Naive B cell (primary cell): ENCODE results near the gene AASDHPPT. TPM values are rescaled to one million over a fixed set of nuclear protein-coding genes. Genes with fewer than 3 reads are reported as not detected.

Experiments used
- ATAC-seq, 2 donors: fragments of 150-1000 bp; cut with Tn5 transposase; 2 replicates each; pipeline ENCODE4 v1.10.0; 2021; ENCODE audit warnings: low read depth in 2 of 2, mild to moderate bottlenecking in 2 of 2, moderate library complexity in 2 of 2
- DNase-seq: peaks from one replicate; pipeline ENCODE4 v3.0.0; 2022
- H3K27ac Mint-ChIP-seq, 6 donors: one replicate each; pipeline ENCODE4 v1.8.0; 2020 to 2022; ENCODE audit warnings: mild to moderate bottlenecking in 6 of 6, mixed read lengths in 6 of 6, moderate library complexity in 5 of 6, inconsistent platforms in 2 of 6
- H3K27me3 Mint-ChIP-seq, 3 donors: one replicate each; pipeline ENCODE4 v1.8.0; 2021 to 2022; ENCODE audit warnings: mixed read lengths in 3 of 3, mild to moderate bottlenecking in 1 of 3
- H3K36me3 Mint-ChIP-seq, 2 donors: one replicate each; pipeline ENCODE4 v1.8.0; 2020 to 2022; ENCODE audit warnings: mixed read lengths in 2 of 2, inconsistent platforms in 1 of 2, mild to moderate bottlenecking in 1 of 2
- H3K4me1 Mint-ChIP-seq, 3 donors: one replicate each; pipeline ENCODE4 v1.8.0; 2020 to 2022; ENCODE audit warnings: mixed read lengths in 3 of 3, inconsistent platforms in 1 of 3, mild to moderate bottlenecking in 1 of 3, moderate library complexity in 1 of 3
- H3K4me3 Mint-ChIP-seq, 8 donors: one replicate each; pipeline ENCODE4 v1.8.0; 2020 to 2022; ENCODE audit warnings: mild to moderate bottlenecking in 8 of 8, mixed read lengths in 8 of 8, moderate library complexity in 8 of 8, inconsistent platforms in 2 of 8
- H3K9me3 Mint-ChIP-seq, 7 donors: one replicate each; pipeline ENCODE4 v1.8.0; 2020 to 2022; ENCODE audit warnings: mixed read lengths in 7 of 7, mild to moderate bottlenecking in 5 of 7, inconsistent platforms in 2 of 7, moderate library complexity in 1 of 7
- polyA plus RNA-seq, 6 donors: library from polyadenylated mRNA; unstranded; fragments of 300-500 nt; fragmentation: Illumina TruSeq; gene quantifications; one replicate each; pipeline ENCODE4 v1.2.3, GENCODE V29; 2021; ENCODE audit warnings: low read depth in 6 of 6

Gene AASDHPPT
- polyA plus RNA-seq, 6 donors from 2014 or later: 20.3 to 55.5 (median 41.7) TPM

DNA sequence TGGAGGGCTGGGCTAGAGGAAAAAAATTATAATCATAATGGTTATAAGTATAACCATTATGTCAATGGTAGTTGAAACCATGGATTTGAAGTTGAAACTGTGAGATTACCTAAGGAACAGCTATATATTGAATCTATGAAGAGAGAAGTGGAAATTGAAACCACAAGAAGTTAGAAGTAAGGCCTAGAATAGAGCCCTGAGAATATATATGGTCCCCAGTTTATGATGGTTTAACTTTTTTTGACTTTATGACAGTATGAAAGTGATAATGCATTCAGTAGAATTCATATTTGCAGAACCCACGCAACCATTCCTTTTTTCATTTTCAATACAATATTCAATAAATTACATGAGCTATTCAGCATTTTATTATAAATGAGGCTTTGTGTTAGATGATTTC, 15.0 kb downstream of the AASDHPPT start:
- H3K27me3 Mint-ChIP-seq: no peaks in the 10 kb centered on the region
- ATAC-seq: no peak
- H3K36me3 Mint-ChIP-seq: peaks cover 28 to 43% of the 10 kb centered on the region in 2 donors
- H3K9me3 Mint-ChIP-seq: no peaks in the 10 kb centered on the region
- DNase-seq: no peak
- peaks cover 5 to 26% (median 11%) of the 10 kb centered on the region in 3 donors for H3K4me1 Mint-ChIP-seq
- H3K4me3 Mint-ChIP-seq: no peak overlapping the region
- peak overlapping the region in 1 of 6 donors; percentile 79 for H3K27ac Mint-ChIP-seq

DNA sequence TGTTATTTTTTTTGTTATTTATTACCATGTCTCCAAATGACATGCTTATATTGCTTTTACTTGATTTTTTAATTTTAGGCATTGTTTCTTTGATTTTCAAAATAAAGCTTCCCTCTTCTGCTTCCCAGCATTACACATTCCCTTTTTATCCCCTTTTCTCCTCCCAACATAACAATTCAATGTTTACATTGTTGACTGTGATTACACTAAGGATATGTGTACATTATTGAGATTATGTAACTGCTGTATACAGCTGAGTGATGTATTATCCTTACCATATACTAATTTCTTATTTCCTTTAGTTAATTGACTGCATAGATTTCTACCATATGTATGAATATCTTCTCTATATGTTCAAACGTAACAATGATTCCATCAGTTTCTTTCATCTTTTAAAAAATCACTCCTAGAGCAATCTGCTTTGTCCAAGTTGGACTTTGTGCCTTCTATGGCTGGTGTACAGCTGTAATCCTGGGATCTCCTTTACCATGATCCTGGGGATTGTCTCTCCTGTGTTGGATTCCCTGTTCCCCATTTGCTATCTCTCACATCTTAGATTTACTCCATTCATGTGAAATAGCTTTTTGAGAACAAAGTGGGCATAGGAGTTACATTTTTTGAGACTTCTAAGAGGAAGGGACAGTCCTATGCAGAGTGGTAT, 21.6 kb downstream of the AASDHPPT start:
- peaks cover 0 to 5% (median 0%) of the 10 kb centered on the region in 7 donors for H3K9me3 Mint-ChIP-seq
- no peak overlapping the region for H3K4me3 Mint-ChIP-seq
- no peak for ATAC-seq
- DNase-seq: no peak
- no peaks in the 10 kb centered on the region for H3K4me1 Mint-ChIP-seq
- no peak overlapping the region for H3K27ac Mint-ChIP-seq
- peaks cover 12 to 33% of the 10 kb centered on the region in 2 donors for H3K36me3 Mint-ChIP-seq
- no peaks in the 10 kb centered on the region for H3K27me3 Mint-ChIP-seq

DNA sequence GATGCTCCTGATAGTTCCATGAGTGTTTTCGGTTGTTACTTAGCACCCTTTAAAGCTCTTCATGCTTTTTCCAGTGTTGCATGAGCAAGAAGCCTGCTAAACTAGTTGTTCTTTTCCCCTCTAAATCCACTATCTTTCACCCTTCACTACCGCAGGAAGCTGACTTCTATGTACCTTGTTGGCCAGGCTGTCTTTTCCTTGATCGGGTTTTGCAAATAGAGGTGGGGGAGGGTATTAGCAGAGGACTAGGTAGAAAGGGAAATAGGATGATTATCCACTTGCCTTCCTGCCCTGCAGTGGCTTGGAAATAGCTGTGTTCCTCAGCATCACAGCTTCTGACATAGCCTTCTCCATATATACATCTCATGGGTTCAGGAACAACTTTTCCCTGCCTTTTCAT, 23.9 kb downstream of the AASDHPPT start:
- Mint-ChIP-seq H3K36me3 (peaks cover 0 to 17% of the 10 kb centered on the region in 2 donors), H3K4me1 (no peaks in the 10 kb centered on the region), H3K4me3 (no peak overlapping the region), H3K27me3 (no peaks in the 10 kb centered on the region), H3K9me3 (peaks cover 0 to 5% (median 0%) of the 10 kb centered on the region in 7 donors), H3K27ac (no peak overlapping the region)
- ATAC-seq: no peak
- no peak for DNase-seq

DNA sequence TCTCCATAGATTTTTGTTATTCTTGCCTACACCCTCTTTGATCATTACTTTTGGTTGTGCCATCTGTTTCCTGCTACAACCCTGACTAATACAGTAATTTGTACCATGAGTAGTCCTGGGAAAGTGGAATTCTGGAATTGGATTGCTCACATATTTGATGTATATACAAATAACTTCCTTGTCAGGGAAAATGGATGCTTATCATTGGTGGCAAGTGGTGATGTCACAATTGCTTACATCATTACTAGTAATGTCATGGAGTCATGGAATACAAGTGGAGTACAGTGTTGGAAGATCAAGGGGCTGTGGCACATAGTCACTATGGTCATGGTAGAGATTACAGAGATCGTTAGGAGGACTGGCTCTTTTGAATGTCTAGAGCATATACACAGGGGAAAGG, 24.4 kb downstream of the AASDHPPT start:
- H3K36me3 Mint-ChIP-seq: peaks cover 0 to 12% of the 10 kb centered on the region in 2 donors
- peak overlapping the region in 1 of 6 donors; percentile 9 for H3K27ac Mint-ChIP-seq
- DNase-seq (no peak), ATAC-seq (no peak)
- H3K4me3 Mint-ChIP-seq: no peak overlapping the region
- H3K4me1 Mint-ChIP-seq: no peaks in the 10 kb centered on the region
- peaks cover 0 to 5% (median 0%) of the 10 kb centered on the region in 7 donors for H3K9me3 Mint-ChIP-seq
- H3K27me3 Mint-ChIP-seq: no peaks in the 10 kb centered on the region

DNA sequence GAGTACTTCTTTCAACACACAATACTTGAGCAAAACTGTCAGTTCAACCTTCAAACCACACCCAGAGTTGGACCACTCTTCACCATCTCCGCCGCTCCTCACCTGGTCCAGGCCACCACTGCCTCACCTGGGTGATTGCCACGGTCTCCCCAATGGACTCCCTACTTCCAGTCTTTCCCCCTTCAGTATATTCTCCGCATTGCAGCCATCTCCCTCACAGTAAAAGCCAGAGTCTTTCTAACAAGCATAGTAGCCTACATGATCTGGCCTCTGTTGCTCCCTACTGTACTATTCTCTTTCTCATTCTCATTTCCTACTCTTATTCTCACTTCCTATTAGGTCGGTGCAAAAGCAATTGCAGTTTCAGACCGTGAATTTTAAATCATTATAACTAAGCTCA, 28.5 kb downstream of the AASDHPPT start:
- ATAC-seq (no peak), DNase-seq (no peak)
- Mint-ChIP-seq H3K4me1 (no peaks in the 10 kb centered on the region), H3K9me3 (peaks cover 0 to 5% (median 0%) of the 10 kb centered on the region in 7 donors), H3K4me3 (no peak overlapping the region), H3K36me3 (no peaks in the 10 kb centered on the region), H3K27ac (no peak overlapping the region), H3K27me3 (peaks cover 0 to 12% (median 11%) of the 10 kb centered on the region in 3 donors)

DNA sequence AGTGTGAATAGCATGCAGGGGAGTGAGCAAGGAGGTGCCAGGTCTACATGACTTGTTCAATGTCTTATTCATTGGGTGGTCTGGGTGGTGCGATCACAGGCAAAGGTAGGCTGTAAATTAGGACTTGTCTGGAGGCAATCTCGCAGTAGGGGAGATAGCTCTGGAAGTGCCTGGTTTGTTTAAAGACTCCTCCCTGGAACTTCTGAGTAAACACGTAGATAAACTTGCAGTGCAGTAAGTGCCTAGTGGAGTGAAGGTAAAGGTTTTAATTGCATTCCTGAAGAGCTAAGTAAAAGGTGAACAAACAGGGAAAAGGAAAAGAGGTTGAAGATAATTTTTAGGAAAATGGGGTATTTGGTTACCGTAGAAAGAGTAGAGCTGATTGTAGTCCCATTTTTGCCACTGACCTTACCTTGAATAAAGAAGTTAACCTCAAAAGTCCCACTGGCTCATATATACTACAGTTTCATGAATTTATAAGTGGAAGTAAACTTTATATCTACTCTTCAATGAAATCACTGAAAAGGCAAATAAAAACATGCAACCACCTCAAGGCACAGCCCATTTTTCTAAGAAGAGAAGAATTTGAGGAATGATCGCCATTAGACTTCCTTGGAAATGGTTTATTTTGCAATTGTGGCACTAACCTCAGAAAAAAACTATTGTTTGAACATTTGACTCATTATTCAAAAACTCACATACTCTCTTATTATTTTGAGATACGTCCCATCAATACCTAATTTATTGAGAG, 44.3 kb downstream of the AASDHPPT start:
- H3K4me1 Mint-ChIP-seq: no peaks in the 10 kb centered on the region
- DNase-seq (no peak), ATAC-seq (no peak)
- peaks cover 0 to 11% (median 7%) of the 10 kb centered on the region in 7 donors for H3K9me3 Mint-ChIP-seq
- H3K4me3 Mint-ChIP-seq: no peak overlapping the region
- no peaks in the 10 kb centered on the region for H3K36me3 Mint-ChIP-seq
- H3K27ac Mint-ChIP-seq: no peak overlapping the region
- H3K27me3 Mint-ChIP-seq: peaks cover 11 to 30% (median 18%) of the 10 kb centered on the region in 3 donors

DNA sequence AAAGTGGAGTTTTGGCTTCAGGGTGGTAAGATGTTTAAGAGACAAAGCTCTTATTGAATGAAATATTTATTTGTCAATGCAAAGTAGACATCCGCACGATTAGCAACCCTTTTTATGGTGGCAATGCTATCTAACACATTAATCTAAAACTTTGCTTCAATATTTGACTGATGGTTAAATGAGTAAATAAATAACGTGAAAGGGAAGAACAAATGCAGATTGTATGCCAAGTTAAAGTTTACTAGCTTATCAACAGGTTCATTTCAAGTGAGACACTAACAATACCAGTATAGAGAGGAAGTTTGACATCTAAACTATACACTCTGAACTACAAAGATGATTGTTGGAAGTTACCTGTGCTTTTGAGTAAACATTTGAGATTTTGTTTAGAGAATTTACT, 50.1 kb downstream of the AASDHPPT start:
- ATAC-seq (no peak), DNase-seq (no peak)
- no peaks in the 10 kb centered on the region for H3K4me1 Mint-ChIP-seq
- H3K27me3 Mint-ChIP-seq: peaks cover 11 to 20% (median 18%) of the 10 kb centered on the region in 3 donors
- no peaks in the 10 kb centered on the region for H3K36me3 Mint-ChIP-seq
- no peak overlapping the region for H3K27ac Mint-ChIP-seq
- peaks cover 0 to 6% (median 0%) of the 10 kb centered on the region in 7 donors for H3K9me3 Mint-ChIP-seq
- H3K4me3 Mint-ChIP-seq: no peak overlapping the region

DNA sequence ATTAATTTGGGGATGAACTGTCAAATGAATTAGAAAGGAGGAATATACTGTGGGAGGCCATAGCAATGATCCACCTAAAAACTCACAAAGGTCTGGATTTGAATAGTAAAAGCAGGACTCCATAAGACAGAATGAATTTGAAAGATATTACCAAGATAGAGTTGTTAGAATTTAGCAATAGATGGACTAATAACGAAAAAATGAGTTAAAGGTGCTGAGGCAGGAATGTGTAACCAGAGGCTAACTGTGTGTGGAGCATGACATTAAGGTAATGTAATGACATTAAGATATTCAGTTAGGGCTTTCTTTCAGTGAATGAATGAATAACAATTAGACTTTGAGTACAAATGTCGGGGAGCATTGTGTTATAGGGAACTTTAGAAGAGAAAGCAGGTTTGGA, 51.3 kb downstream of the AASDHPPT start:
- DNase-seq: no peak
- no peak overlapping the region for H3K27ac Mint-ChIP-seq
- no peak for ATAC-seq
- peaks cover 11 to 20% (median 18%) of the 10 kb centered on the region in 3 donors for H3K27me3 Mint-ChIP-seq
- no peaks in the 10 kb centered on the region for H3K4me1 Mint-ChIP-seq
- H3K36me3 Mint-ChIP-seq: no peaks in the 10 kb centered on the region
- peaks cover 0 to 5% (median 0%) of the 10 kb centered on the region in 7 donors for H3K9me3 Mint-ChIP-seq
- no peak overlapping the region for H3K4me3 Mint-ChIP-seq

DNA sequence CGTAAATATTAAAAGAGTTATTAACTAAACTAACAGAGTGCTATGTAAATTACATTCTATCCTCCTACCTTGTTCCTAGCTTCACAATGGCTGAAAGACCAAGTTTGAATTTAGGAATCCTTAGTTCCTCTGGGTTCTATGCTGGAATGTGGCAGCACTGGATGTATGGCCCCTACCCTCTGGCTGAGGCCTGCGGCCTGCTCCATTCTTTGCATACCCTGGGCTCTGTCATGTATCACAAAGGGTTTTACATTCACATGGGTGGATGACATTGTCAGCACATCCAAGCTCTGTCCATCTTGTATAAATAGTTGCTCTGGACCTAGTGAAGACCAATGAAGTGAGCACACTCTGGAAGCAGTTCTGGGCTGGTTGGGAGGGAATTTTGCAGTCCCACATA, 54.5 kb downstream of the AASDHPPT start:
- no peak overlapping the region for H3K4me3 Mint-ChIP-seq

DNA sequence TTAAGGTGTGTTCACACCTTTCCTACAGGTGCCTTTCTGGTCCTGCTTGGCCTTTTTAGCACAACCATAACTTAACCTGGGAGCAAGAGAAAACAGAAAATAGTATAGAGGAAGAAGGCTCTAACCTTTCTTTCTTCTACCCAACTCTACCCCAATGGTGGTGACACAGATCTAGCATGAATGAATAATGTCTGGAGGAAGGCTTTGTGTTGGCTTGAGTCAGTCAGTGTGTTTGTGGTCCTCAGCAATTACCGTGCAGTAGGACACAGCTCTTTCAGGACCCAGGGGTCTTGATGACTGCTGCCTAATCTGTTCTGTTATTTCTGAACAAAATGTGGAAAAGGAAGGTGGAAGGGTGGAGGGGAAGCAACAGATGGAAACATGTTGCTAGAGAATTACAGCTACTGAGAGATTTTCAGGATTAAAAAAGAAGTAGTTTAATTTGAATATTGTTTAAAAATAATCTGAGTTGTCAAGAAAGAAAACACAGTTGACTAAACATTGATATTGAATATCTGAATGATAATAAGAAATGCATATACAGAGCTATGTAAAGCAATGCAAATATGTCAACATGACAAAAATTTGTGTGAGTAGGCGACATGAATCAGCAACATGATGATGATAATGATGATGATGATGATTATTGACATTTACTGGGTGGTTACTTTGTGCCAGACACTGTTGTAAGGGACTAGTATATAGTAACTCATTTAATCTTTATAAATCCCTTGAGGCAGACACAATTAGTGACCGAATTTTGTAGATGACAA, 55.3 kb downstream of the AASDHPPT start:
- ATAC-seq: no peak
- H3K4me3 Mint-ChIP-seq: no peak overlapping the region
- peaks cover 10 to 22% (median 15%) of the 10 kb centered on the region in 3 donors for H3K27me3 Mint-ChIP-seq

More for the DNA sequence above, 54.5 kb downstream of the AASDHPPT start:
- Mint-ChIP-seq H3K27me3 (peaks cover 10 to 18% (median 15%) of the 10 kb centered on the region in 3 donors), H3K4me1 (no peaks in the 10 kb centered on the region), H3K36me3 (no peaks in the 10 kb centered on the region), H3K9me3 (no peaks in the 10 kb centered on the region), H3K27ac (no peak overlapping the region)
- ATAC-seq (no peak), DNase-seq (no peak)

DNA sequence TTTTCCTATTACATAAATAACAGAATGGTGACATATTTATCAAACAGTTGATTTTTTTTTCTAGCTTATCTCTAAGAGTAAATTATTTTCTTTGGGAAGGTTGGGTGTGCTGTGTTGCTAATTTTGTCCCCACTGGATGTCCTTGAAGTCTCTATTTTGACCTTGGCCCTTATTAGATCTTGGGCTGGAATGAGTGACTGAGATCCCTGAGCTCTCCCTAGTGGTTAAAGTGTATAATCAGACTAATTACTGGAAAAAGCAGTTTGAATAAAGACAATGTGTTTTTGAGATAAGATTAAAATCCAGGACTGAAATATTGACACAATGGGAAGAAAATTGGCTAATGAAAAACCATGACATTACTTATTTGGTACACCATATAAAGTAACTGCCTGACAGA, 56.1 kb downstream of the AASDHPPT start:
- no peaks in the 10 kb centered on the region for H3K4me1 Mint-ChIP-seq
- H3K4me3 Mint-ChIP-seq: no peak overlapping the region
- H3K9me3 Mint-ChIP-seq: peaks cover 0 to 8% (median 2%) of the 10 kb centered on the region in 7 donors
- H3K27me3 Mint-ChIP-seq: peaks cover 10 to 18% (median 15%) of the 10 kb centered on the region in 3 donors
- no peaks in the 10 kb centered on the region for H3K36me3 Mint-ChIP-seq
- ATAC-seq (no peak), DNase-seq (no peak)
- H3K27ac Mint-ChIP-seq: no peak overlapping the region

More for the DNA sequence above, 55.3 kb downstream of the AASDHPPT start:
- H3K36me3 Mint-ChIP-seq: no peaks in the 10 kb centered on the region
- H3K27ac Mint-ChIP-seq: no peak overlapping the region
- H3K9me3 Mint-ChIP-seq: peaks cover 0 to under 1% (median 0%) of the 10 kb centered on the region in 7 donors
- no peaks in the 10 kb centered on the region for H3K4me1 Mint-ChIP-seq
- no peak for DNase-seq

DNA sequence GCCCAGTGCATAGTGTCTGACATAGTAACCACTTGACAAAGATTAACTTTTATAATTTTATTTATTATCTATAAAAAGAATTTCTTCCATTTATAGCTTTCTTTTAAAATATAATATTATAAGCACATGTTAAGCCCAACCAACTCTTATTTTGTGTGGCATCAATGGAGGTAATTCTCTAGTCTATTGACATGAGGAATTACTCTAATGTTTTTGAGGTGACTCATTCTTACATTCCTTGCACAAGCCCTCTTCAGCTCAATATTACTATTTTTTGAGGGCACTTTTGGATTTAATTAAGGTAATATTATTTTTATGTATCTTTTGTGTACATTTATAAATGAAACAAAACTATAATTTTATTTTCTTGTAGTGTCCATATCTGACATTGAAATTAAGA, 59.6 kb downstream of the AASDHPPT start:
- Mint-ChIP-seq H3K27me3 (peaks cover 6 to 18% (median 10%) of the 10 kb centered on the region in 3 donors), H3K36me3 (no peaks in the 10 kb centered on the region), H3K4me1 (no peaks in the 10 kb centered on the region), H3K9me3 (peaks cover 0 to 13% (median 2%) of the 10 kb centered on the region in 7 donors), H3K27ac (no peak overlapping the region), H3K4me3 (no peak overlapping the region)
- ATAC-seq (no peak), DNase-seq (no peak)

DNA sequence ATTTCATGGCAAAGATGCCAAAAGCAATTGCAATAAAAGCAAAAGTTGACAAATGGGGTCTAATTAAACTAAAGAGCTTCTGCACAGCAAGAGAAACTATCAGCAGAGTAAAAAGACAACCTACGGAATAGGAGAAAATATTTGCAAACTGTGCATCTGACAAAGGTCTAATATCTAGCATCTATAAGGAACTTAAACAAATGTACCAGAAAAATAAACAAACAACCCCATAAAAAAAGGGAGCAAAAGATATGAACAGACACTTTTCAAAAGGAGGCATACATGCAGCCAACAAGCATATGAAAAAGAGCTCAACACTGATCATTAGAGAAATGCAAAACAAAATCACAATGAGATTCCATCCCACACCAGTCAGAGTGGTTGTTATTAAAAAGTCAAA, 60.3 kb downstream of the AASDHPPT start:
- Mint-ChIP-seq H3K27me3 (peaks cover 6 to 18% (median 10%) of the 10 kb centered on the region in 3 donors), H3K36me3 (no peaks in the 10 kb centered on the region), H3K4me1 (no peaks in the 10 kb centered on the region), H3K27ac (no peak overlapping the region), H3K4me3 (no peak overlapping the region), H3K9me3 (peaks cover 0 to 15% (median 2%) of the 10 kb centered on the region in 7 donors)
- DNase-seq (no peak), ATAC-seq (no peak)
